Spleen (tissue), 7 donors: Measurements from ENCODE around the gene FAT1.

Source experiments
- POLR2A ChIP-seq, 3 donors: fragments of 450-650 bp; IDR thresholded peaks; one replicate each; pipeline ENCODE4 v1.5.1; 2017; ENCODE audit warnings: antibody characterized with exemption in 3 of 3, mild to moderate bottlenecking in 1 of 3
- POLR2AphosphoS5 ChIP-seq, 3 donors: sonication (generic); formaldehyde crosslinking; IDR thresholded peaks; one replicate each; pipeline ENCODE4 v1.5.1; 2017; ENCODE audit warnings: antibody characterized with exemption in 3 of 3
- TF ChIP-seq, protein P1 (sequence below), 11 experiments: fragments of 200-600 bp in 7 of 11; fragments of 450-650 bp in 4 of 11; sonication (generic) in 4 of 11; IDR thresholded peaks in 8 of 11; conservative IDR thresholded peaks in 3 of 11; 1 replicate in 7 of 11; 2 replicates in 4 of 11; pipeline versions ENCODE4 v1.4.0 to v1.8.0; 2016 to 2021; ENCODE audit warnings: antibody characterized with exemption in 11 of 11, inconsistent platforms in 4 of 11, mild to moderate bottlenecking in 1 of 11
- donor health status: DM: no; HTN: no; CAD: no; lungs with moderate emphysema.
- donor health status: DM: no; HTN: no; CAD: no.
- donor health status: DM: no; HTN: no; CAD: no.

- TF ChIP-seq, protein P1, sequence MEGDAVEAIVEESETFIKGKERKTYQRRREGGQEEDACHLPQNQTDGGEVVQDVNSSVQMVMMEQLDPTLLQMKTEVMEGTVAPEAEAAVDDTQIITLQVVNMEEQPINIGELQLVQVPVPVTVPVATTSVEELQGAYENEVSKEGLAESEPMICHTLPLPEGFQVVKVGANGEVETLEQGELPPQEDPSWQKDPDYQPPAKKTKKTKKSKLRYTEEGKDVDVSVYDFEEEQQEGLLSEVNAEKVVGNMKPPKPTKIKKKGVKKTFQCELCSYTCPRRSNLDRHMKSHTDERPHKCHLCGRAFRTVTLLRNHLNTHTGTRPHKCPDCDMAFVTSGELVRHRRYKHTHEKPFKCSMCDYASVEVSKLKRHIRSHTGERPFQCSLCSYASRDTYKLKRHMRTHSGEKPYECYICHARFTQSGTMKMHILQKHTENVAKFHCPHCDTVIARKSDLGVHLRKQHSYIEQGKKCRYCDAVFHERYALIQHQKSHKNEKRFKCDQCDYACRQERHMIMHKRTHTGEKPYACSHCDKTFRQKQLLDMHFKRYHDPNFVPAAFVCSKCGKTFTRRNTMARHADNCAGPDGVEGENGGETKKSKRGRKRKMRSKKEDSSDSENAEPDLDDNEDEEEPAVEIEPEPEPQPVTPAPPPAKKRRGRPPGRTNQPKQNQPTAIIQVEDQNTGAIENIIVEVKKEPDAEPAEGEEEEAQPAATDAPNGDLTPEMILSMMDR (IDR thresholded peaks at IDR 0.05 in 8 of 11, conservative IDR thresholded peaks at IDR 0.05 in 3 of 11) = no peak
- TF ChIP-seq POLR2A (IDR thresholded peaks at IDR 0.05) (no peak), POLR2AphosphoS5 (IDR thresholded peaks at IDR 0.05) (no peak)
These were observed 80.7 kb downstream of the FAT1 start for GRCh38 chr4:186642998-186643397.
